ENCODE results near the gene APOLD1.

The APOLD1 gene

GRCh38 chr12:12788131-12788530 lies 2.7 kb downstream of the APOLD1 start:
- Histone ChIP-seq H3K36me3 (ENCODE audit: control insufficient read depth, insufficient read depth, low read length) (no peaks in the 10 kb centered on the region), H3K4ac (ENCODE audit: low read depth, low read length) (no peak overlapping the region), H3K4me1 (ENCODE audit: control insufficient read depth, low read depth, low read length) (peaks cover 7% of the 10 kb centered on the region), H3K4me3 (ENCODE audit: low read length) (no peak overlapping the region), H3K18ac (ENCODE audit: low read length) (no peak overlapping the region), H3K23ac (ENCODE audit: low read length) (no peak overlapping the region), H2BK120ac (ENCODE audit: low read depth, low read length) (no peak overlapping the region), H3K56ac (ENCODE audit: low read length) (no peak overlapping the region), H3K4me2 (ENCODE audit: low read length) (no peak overlapping the region), H2BK15ac (replicated peaks; ENCODE audit: low read depth) (no peak overlapping the region), H4K5ac (ENCODE audit: low read length) (no peak overlapping the region), H3K9ac (ENCODE audit: low read length) (peak overlapping the region; percentile 11), H3K79me1 (ENCODE audit: low read length) (no peaks in the 10 kb centered on the region), H4K8ac (ENCODE audit: low read depth, low read length) (no peak overlapping the region), H3K79me2 (ENCODE audit: control insufficient read depth, insufficient read depth, low read length) (no peaks in the 10 kb centered on the region), H3K27me3 (ENCODE audit: insufficient read depth, low read length, poor library complexity) (no peaks in the 10 kb centered on the region), H3K27ac (ENCODE audit: low read depth, low read length) (no peak overlapping the region), H2AK5ac (ENCODE audit: low read length) (no peak overlapping the region), H2BK5ac (ENCODE audit: low read length) (no peak overlapping the region)
- DNase-seq: no peak
- WGBS (ENCODE audit: extremely low coverage, insufficient coverage, low lambda C conversion rate): no CpG with 5 or more reads among the region's 6 CpGs

- Histone ChIP-seq H3K18ac (ENCODE audit: low read length) (peak overlapping the region; percentile 64), H3K36me3 (ENCODE audit: control insufficient read depth, insufficient read depth, low read length) (no peaks in the 10 kb centered on the region), H4K5ac (ENCODE audit: low read length) (no peak overlapping the region), H3K27me3 (ENCODE audit: insufficient read depth, low read length, poor library complexity) (no peaks in the 10 kb centered on the region), H3K4me2 (ENCODE audit: low read length) (no peak overlapping the region), H3K4me3 (ENCODE audit: low read length) (no peak overlapping the region), H3K56ac (ENCODE audit: low read length) (peak overlapping the region; percentile 17), H4K8ac (ENCODE audit: low read depth, low read length) (no peak overlapping the region), H3K27ac (ENCODE audit: low read depth, low read length) (no peak overlapping the region), H3K79me1 (ENCODE audit: low read length) (no peaks in the 10 kb centered on the region), H2AK5ac (ENCODE audit: low read length) (no peak overlapping the region), H3K23ac (ENCODE audit: low read length) (no peak overlapping the region), H3K4ac (ENCODE audit: low read depth, low read length) (no peak overlapping the region), H3K79me2 (ENCODE audit: control insufficient read depth, insufficient read depth, low read length) (no peaks in the 10 kb centered on the region), H2BK5ac (ENCODE audit: low read length) (no peak overlapping the region), H3K9ac (ENCODE audit: low read length) (peak overlapping the region; percentile 11), H3K4me1 (ENCODE audit: control insufficient read depth, low read depth, low read length) (peaks cover 7% of the 10 kb centered on the region), H2BK120ac (ENCODE audit: low read depth, low read length) (no peak overlapping the region), H2BK15ac (replicated peaks; ENCODE audit: low read depth) (no peak overlapping the region)
- WGBS (ENCODE audit: extremely low coverage, insufficient coverage, low lambda C conversion rate): no CpG with 5 or more reads among the region's 9 CpGs
- DNase-seq: peak; percentile 85
Observed at GRCh38 chr12:12788675-12789368, 3.4 kb downstream of the APOLD1 start.

DNA sequence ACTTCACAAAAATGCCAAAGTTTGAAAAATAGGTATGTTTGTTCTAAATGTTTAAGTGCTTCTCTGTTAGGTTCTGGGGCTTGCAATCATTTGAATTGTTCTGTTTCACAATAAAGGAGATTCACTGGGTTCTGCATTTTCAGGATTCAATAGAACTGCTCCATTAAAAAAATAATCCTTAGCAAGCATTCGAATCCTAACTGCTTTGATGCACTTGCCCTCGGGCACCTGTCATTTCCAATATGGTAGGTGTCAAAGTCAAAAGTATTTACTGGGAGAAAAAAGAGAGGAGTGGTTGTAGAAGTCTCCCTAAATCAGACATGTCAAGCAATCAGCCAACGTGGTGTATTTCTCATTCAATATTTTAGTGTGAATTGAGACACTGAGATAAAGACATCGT lies 5.5 kb downstream of the APOLD1 start:
- H3K79me1 ChIP-seq (ENCODE audit: low read length): no peaks in the 10 kb centered on the region
- H3K4ac ChIP-seq (ENCODE audit: low read depth, low read length): no peak overlapping the region
- no peak overlapping the region for H3K23ac ChIP-seq (ENCODE audit: low read length)
- no peak overlapping the region for H3K4me2 ChIP-seq (ENCODE audit: low read length)
- H3K9ac ChIP-seq (ENCODE audit: low read length): no peak overlapping the region
- H4K8ac ChIP-seq (ENCODE audit: low read depth, low read length): no peak overlapping the region
- no peak overlapping the region for H2BK15ac ChIP-seq (replicated peaks; ENCODE audit: low read depth)
- H3K27ac ChIP-seq (ENCODE audit: low read depth, low read length): no peak overlapping the region
- H4K5ac ChIP-seq (ENCODE audit: low read length): no peak overlapping the region
- no peaks in the 10 kb centered on the region for H3K27me3 ChIP-seq (ENCODE audit: insufficient read depth, low read length, poor library complexity)
- H3K18ac ChIP-seq (ENCODE audit: low read length): no peak overlapping the region
- no peaks in the 10 kb centered on the region for H3K4me1 ChIP-seq (ENCODE audit: control insufficient read depth, low read depth, low read length)
- DNase-seq: no peak
- no peak overlapping the region for H3K56ac ChIP-seq (ENCODE audit: low read length)
- H2BK5ac ChIP-seq (ENCODE audit: low read length): no peak overlapping the region
- no peak overlapping the region for H2BK120ac ChIP-seq (ENCODE audit: low read depth, low read length)
- no peak overlapping the region for H3K4me3 ChIP-seq (ENCODE audit: low read length)
- H3K36me3 ChIP-seq (ENCODE audit: control insufficient read depth, insufficient read depth, low read length): no peaks in the 10 kb centered on the region
- H2AK5ac ChIP-seq (ENCODE audit: low read length): no peak overlapping the region
- WGBS (ENCODE audit: extremely low coverage, insufficient coverage, low lambda C conversion rate): no CpG with 5 or more reads among the region's 4 CpGs
- H3K79me2 ChIP-seq (ENCODE audit: control insufficient read depth, insufficient read depth, low read length): no peaks in the 10 kb centered on the region

DNA sequence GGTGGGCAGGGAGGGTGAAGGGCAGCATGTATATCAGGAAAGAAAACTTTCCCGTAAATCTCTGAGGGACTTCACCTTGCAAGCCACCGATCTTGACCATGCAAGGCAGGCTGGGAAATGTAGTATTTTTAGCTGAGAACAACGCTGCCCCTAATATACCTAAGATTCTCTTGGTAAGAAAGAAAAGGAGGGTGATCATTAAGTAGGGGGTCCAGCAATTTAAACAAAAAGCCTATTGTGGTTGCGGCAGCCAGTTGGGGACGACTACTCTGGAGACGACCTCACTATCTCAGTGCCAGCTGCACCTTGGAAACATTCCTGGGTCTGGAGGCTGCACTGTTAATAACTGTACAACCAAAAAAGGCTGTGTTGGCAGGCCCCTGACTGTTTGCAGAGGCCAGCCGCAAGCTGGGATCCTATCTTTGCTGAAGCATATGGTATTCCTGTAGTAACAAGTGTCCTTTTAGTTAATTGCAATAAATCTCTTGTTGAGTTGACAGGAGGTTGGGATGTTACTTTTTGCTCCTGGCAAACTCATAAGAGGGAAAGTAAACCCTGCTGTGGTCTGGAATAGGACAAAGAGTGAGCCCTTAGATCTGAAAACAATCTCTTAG lies 6.4 kb downstream of the APOLD1 start:
- H3K23ac ChIP-seq (ENCODE audit: low read length): no peak overlapping the region
- no peaks in the 10 kb centered on the region for H3K4me1 ChIP-seq (ENCODE audit: control insufficient read depth, low read depth, low read length)
- no peak overlapping the region for H2BK120ac ChIP-seq (ENCODE audit: low read depth, low read length)
- DNase-seq: no peak
- no peak overlapping the region for H3K9ac ChIP-seq (ENCODE audit: low read length)
- no CpG with 5 or more reads among the region's 7 CpGs for WGBS (ENCODE audit: extremely low coverage, insufficient coverage, low lambda C conversion rate)
- no peak overlapping the region for H4K8ac ChIP-seq (ENCODE audit: low read depth, low read length)
- H3K79me1 ChIP-seq (ENCODE audit: low read length): no peaks in the 10 kb centered on the region
- H3K4me2 ChIP-seq (ENCODE audit: low read length): no peak overlapping the region
- no peak overlapping the region for H3K18ac ChIP-seq (ENCODE audit: low read length)
- H3K27me3 ChIP-seq (ENCODE audit: insufficient read depth, low read length, poor library complexity): no peaks in the 10 kb centered on the region
- no peak overlapping the region for H3K4me3 ChIP-seq (ENCODE audit: low read length)
- H2BK15ac ChIP-seq (replicated peaks; ENCODE audit: low read depth): no peak overlapping the region
- no peaks in the 10 kb centered on the region for H3K36me3 ChIP-seq (ENCODE audit: control insufficient read depth, insufficient read depth, low read length)
- H4K5ac ChIP-seq (ENCODE audit: low read length): no peak overlapping the region
- H3K27ac ChIP-seq (ENCODE audit: low read depth, low read length): no peak overlapping the region
- no peak overlapping the region for H3K4ac ChIP-seq (ENCODE audit: low read depth, low read length)
- H3K56ac ChIP-seq (ENCODE audit: low read length): no peak overlapping the region
- no peak overlapping the region for H2AK5ac ChIP-seq (ENCODE audit: low read length)
- no peaks in the 10 kb centered on the region for H3K79me2 ChIP-seq (ENCODE audit: control insufficient read depth, insufficient read depth, low read length)
- H2BK5ac ChIP-seq (ENCODE audit: low read length): no peak overlapping the region

GRCh38 chr12:12792421-12792820 lies 7.0 kb downstream of the APOLD1 start:
- DNase-seq: no peak
- no peak overlapping the region for H3K23ac ChIP-seq (ENCODE audit: low read length)
- WGBS (ENCODE audit: extremely low coverage, insufficient coverage, low lambda C conversion rate): no CpG with 5 or more reads among the region's 6 CpGs
- H4K5ac ChIP-seq (ENCODE audit: low read length): no peak overlapping the region
- no peak overlapping the region for H3K9ac ChIP-seq (ENCODE audit: low read length)
- H3K18ac ChIP-seq (ENCODE audit: low read length): no peak overlapping the region
- H3K36me3 ChIP-seq (ENCODE audit: control insufficient read depth, insufficient read depth, low read length): no peaks in the 10 kb centered on the region
- no peak overlapping the region for H2BK5ac ChIP-seq (ENCODE audit: low read length)
- H3K4me2 ChIP-seq (ENCODE audit: low read length): no peak overlapping the region
- no peak overlapping the region for H2BK120ac ChIP-seq (ENCODE audit: low read depth, low read length)
- no peaks in the 10 kb centered on the region for H3K4me1 ChIP-seq (ENCODE audit: control insufficient read depth, low read depth, low read length)
- H3K4ac ChIP-seq (ENCODE audit: low read depth, low read length): no peak overlapping the region
- H3K27me3 ChIP-seq (ENCODE audit: insufficient read depth, low read length, poor library complexity): no peaks in the 10 kb centered on the region
- no peak overlapping the region for H3K4me3 ChIP-seq (ENCODE audit: low read length)
- H2BK15ac ChIP-seq (replicated peaks; ENCODE audit: low read depth): no peak overlapping the region
- no peaks in the 10 kb centered on the region for H3K79me1 ChIP-seq (ENCODE audit: low read length)
- no peak overlapping the region for H3K27ac ChIP-seq (ENCODE audit: low read depth, low read length)
- H2AK5ac ChIP-seq (ENCODE audit: low read length): no peak overlapping the region
- no peak overlapping the region for H3K56ac ChIP-seq (ENCODE audit: low read length)
- no peaks in the 10 kb centered on the region for H3K79me2 ChIP-seq (ENCODE audit: control insufficient read depth, insufficient read depth, low read length)
- H4K8ac ChIP-seq (ENCODE audit: low read depth, low read length): no peak overlapping the region

- H4K5ac ChIP-seq (ENCODE audit: low read length): no peak overlapping the region
Observed at GRCh38 chr12:12794686-12795085, 9.2 kb downstream of the APOLD1 start.

More at GRCh38 chr12:12794686-12795085, 9.2 kb downstream of the APOLD1 start:
- Histone ChIP-seq H3K36me3 (ENCODE audit: control insufficient read depth, insufficient read depth, low read length) (no peaks in the 10 kb centered on the region), H3K4me2 (ENCODE audit: low read length) (no peak overlapping the region), H3K4me1 (ENCODE audit: control insufficient read depth, low read depth, low read length) (no peaks in the 10 kb centered on the region), H3K27me3 (ENCODE audit: insufficient read depth, low read length, poor library complexity) (no peaks in the 10 kb centered on the region), H3K56ac (ENCODE audit: low read length) (no peak overlapping the region), H4K8ac (ENCODE audit: low read depth, low read length) (no peak overlapping the region), H3K9ac (ENCODE audit: low read length) (no peak overlapping the region), H3K79me1 (ENCODE audit: low read length) (no peaks in the 10 kb centered on the region), H2BK120ac (ENCODE audit: low read depth, low read length) (no peak overlapping the region), H3K18ac (ENCODE audit: low read length) (no peak overlapping the region), H3K79me2 (ENCODE audit: control insufficient read depth, insufficient read depth, low read length) (no peaks in the 10 kb centered on the region), H3K4me3 (ENCODE audit: low read length) (no peak overlapping the region), H2AK5ac (ENCODE audit: low read length) (no peak overlapping the region), H3K27ac (ENCODE audit: low read depth, low read length) (no peak overlapping the region), H3K23ac (ENCODE audit: low read length) (no peak overlapping the region), H2BK5ac (ENCODE audit: low read length) (no peak overlapping the region), H3K4ac (ENCODE audit: low read depth, low read length) (no peak overlapping the region), H2BK15ac (replicated peaks; ENCODE audit: low read depth) (no peak overlapping the region)
- DNase-seq: no peak
- no CpG with 5 or more reads among the region's 2 CpGs for WGBS (ENCODE audit: extremely low coverage, insufficient coverage, low lambda C conversion rate)

Measured in mesendoderm (in vitro differentiated cells).